Stimulated activated CD8-positive, alpha-beta memory T cell treated with anti-CD3 and anti-CD28 coated beads, Interleukin-4, amount 100 ng/mL, for 24 hours (primary cell): Measurements from ENCODE around the gene BMF.
"Not testable (repeated sequence)": the region's sequence is repeated elsewhere in the genome, so short reads cannot be mapped to it uniquely, and the experiment has no call there.

Experiments used
- DNase-seq: peaks from one replicate; pipeline ENCODE4 v3.0.0-alpha.2; 2020; ENCODE audit warnings: low read depth

Gene BMF

DNA sequence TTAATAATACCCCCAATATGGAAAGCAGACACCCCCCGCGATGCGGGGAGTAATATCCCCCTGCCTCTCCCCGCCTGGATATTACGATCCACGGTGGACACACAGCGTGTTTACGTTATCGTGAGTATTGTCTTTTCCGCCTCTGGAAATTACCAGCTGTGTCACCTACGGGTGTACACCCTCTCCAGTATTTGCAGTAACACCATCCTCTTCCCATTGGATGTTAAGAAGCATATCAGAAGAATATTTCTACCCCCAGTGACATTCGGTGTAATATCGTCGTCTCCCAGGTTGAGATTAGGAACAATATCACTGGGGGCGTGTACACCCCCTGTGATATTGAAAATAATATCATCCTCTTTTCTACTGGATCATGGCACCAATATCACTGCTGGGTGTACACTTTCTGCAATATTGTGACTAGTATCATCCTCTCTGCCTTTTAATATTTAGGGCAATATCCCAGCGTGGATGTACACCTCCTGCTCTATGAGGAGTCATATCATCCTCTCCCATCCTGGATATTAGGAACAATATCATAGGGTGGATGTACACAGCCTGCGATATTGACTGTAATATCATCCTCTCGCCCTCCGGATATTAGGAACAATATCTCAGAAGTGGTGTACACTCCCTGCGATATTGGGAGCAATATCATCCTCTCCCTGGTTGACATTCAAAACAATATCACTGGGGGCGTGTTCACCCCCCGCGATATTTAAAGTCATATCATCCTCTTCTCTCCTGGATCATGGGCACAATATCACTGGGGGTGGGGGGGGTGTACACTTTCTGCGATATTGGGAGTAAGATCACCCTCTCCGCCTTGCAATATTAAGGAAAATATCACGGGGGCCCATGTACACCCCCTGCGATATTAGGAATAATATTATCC is 20.3 kb upstream of the BMF start:
- DNase-seq = no peak

DNA sequence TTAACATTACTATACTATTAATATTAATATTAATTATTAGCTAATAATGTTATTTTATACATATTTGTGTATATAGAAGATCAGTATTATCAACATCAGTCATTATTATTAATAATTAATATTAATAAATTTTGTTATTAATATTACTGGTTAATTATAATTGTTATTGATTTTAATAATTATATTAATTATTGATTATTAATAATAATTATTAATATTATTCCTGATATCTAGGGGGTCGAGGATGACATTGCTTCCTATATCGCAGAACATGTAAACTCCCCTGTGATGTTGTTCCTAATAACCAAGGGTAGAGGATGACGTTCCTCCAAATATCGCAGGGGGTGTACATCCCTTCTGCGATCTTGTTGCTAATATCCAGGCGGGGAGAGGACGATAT is 17.3 kb upstream of the BMF start:
- no peak for DNase-seq

DNA sequence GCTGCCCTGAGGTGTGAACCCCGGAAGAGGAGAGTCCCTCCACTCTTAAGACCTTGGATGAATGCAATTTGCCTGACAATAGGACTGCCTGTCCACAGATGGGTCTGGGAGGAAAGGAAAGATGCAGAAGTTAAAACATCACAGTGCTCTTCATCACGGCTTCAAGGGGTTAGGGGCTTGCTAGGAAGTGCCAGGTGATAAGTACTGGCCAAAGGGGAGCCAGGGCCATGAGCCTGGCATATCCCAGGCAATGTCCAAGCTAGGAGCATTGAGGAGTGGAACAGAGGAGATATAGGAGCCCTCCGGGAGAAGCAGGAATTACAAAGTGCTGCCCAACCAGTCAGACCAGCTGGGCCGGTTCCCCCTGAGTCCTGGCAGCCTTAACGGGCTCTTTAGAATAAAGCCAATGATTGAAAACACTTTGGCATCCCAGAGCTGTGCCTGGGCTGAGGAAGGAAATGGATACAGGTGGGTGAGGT is 16.2 kb upstream of the BMF start:
- not testable (repeated sequence) for DNase-seq

DNA sequence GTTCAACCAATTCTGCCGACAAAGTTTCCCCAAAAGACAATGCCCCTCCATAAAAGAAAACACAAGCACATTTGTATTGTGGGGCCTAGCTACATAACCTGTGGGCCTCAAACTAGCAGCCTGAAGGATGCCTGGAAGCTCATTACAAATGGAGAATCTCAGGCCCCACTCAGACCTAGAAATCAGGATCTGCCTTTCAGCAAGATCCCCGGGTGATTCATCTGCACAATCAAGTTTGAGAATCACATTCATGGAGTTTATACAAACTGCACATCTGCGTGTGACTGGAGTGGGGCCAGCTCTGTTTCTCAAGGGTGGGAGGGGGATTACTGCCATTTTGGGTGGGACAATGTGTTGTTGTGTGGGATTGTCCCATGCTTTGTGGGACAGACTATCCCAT is 15.7 kb upstream of the BMF start:
- not testable (repeated sequence) for DNase-seq

DNA sequence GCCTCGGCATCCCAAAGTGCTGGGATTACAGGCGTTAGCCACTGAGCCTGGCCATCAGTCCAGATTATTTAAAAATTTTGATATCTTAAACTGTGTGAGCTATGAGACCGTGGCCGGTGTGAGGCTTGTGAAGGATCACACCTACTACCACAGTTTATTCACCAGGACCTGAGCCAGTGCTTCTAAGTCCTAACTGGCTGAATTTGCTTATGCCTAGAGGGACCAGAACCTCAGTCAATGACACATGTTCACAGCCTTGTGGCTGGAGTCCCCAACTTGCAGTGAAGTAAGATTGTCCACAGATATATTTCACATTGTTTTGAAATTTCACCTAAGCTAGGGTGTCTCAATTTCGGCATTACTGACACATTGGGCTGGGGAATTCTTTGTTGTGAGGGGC is 15.2 kb upstream of the BMF start:
- DNase-seq = not testable (repeated sequence)

DNA sequence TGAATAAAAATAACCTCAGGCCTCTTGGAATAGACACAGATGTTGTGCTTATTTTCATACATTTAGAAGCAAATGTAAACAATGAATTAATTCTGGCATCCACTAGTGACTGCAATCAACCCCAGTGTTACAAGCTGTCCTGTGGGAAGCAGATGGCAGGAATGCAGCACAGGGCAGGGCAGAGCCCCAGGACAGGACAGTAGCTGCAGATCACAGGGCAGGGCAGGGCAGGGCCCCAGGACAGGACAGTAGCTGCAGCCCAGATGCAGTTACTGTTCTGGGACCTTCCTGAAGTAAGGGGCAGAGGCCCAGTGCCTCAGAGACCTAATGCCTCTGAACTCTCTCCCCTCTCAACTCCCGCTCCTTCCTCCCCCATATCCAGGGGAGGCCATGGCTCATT is 14.3 kb upstream of the BMF start:
- DNase-seq = not testable (repeated sequence)

DNA sequence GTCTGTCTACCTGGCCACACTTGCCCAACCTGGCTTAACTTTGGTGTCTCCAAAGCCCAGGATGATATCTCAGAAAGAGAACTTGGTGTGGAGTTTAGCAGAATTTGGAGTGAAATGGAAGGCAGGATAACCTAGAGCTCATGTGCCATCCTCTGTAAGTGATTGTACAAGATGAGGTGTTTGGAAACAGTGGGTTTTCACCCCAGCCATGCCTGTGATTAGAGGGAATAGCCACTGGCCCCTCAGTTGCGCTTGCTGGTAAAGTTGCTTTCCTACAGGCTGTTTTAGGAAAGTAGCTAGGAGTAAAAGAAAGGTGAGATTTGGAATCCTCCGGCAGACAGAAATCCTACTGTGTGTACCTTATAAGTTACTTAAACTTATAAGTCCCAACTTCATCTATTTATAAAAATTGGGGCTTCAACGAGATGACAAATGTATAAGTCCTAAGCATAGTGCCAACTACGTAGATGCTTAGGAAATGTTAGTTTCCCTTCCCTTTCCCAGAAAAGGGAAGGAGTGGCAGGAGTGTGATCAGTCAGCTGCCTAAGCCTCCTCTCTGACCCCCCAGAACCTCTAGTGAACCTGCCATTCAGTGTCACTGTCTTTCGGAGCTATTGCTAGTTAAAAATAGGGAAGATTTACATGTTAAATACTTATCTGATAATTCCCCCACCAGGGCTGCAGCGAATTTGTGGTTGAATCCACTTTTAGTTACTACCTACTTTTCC is 13.4 kb upstream of the BMF start:
- DNase-seq = no peak

DNA sequence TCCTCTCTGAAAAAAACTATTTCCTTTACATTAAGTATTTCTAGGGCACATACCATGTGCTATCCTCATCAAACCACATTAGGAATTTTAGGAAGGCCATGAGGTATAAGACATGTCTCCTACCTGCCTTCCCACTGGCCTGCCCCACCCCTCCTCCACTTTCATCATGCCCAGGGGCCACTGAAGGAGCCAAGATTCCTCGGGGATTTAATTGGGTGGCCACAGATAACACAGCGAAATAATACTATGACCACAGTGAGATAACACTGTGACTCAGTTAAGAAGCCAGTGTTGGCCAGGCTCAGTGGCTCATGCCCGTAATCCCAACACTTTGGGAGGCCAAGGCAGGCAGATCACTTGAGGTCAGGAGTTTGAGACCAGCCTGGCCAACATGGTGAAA is 9.8 kb upstream of the BMF start:
- DNase-seq = no peak

DNA sequence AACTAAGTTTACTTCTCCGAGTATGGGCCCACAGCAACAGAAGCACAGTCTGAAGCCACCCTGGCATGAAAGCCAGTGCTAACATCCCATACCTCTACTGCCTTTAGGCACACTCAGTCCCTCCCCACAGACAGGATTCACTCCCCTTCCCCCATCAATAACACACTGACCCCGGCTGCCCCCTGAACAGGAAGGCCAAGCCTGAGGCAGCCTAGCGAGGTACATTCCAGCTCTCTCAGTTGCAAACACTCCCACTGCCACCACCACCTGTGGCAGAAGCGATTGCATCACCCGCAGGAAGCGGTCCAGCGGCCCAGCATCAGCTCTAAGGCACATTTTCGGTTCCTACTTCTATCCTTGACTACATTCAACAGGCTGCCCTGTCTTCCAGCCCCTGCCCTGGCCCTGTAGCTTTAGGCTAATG is 7.0 kb upstream of the BMF start:
- DNase-seq = no peak

DNA sequence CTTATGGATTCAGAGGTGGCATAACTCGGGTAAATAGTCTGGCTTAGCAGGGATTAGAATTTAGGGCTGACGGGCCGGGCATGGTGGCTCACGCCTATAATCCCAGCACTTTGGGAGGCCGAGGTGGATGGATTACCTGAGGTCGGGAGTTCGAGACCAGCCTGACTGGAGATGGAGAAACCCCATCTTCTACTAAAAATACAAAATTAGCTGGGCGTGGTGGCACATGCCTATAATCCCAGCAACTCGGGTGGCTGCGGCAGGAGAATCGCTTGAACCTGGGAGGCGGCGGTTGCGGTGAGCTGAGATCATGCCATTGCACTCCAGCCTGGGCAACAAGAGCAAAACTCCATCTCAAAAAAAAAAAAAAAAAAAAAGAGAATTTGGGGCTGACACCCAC is 6.4 kb upstream of the BMF start:
- DNase-seq = not testable (repeated sequence)

DNA sequence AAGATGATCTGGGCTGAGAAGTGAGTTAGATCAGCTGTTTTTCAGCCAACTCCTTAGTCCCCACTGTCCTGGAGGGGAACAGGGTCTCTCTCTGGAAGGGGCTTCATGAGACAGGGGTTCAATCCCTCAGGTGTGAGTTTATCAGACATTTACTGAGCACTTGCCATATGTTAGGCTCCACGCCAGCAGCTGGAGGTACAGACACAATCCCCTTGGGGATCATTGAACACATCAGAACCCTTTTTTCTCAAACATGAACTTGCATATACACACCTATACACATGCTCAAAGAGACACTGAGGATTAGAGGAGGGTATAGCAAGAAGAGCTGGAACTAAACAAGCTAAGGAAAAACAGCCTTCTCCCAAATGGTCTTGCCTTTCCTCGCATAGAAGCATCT is 5.5 kb upstream of the BMF start:
- no peak for DNase-seq

DNA sequence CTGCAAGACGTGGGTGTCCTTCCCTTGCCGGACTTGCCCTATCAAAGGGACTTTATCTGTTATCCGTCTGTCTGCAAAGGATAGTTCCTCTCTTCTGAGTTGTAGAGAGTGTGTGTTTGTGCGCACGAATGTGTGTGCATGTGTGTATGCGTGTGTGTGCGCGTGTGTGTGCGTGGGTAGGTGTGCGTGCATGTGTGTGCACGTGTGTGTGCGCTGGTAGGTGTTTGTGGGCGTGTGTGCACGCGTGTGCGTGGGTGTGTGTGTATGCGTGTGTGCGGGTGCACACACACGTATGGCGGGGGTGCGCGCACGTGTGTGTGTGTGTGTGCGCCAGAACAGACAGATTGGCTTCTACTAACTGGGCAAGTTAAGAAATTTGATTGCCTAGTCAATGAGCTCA is 4.1 kb upstream of the BMF start:
- no peak for DNase-seq

DNA sequence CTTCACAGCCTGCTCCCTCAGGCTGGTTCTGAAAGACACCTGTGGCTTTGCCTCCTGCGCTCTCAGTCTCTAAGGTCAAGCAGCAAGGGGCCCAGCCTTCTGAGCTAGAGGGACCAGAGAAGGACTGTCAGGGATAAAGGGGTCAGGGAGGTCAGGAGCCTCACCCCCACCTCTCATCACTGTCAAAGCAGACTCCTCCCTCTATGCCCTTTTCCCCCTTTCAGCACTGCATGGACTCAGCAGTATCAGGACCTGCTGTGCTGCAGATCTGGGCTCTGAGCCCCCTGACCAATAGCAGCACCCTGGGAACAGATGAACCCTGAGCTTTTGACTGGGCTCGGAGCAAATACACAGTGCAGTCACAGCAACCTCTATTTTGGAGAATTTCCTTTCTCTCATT is 3.2 kb upstream of the BMF start:
- no peak for DNase-seq

DNA sequence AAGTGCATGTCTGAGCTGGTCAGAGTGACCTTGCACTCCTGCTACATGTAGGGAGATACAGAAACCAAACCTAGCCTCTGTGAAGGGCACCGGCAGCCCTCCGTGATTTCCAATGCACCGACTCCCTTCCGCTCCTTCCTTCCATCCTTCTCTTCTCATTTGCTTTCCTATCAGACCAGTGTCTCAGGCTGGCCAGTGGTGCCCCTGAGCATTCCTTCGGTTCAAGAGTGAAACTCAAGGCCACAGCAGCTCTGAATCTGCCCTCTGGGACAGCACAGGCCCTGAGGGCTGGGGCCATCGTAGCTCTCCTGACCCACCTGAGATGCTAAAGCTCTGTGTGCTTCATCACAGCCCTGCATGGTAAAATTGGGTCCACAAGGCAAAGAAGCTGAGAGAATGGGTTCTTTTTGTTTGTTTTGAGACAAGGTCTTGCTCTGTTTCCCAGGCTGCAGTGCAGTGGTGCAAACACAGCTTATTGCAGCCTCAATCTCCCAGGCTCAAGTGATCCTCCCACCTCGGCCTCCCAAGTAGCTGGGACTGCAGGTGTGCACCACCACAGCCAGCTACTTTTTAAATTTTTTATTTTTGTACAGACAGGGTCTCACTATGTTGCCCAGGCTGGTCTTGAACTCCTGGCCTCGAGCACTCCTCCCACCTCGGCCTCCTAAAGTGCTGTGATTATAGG is 2.3 kb upstream of the BMF start:
- DNase-seq = no peak

DNA sequence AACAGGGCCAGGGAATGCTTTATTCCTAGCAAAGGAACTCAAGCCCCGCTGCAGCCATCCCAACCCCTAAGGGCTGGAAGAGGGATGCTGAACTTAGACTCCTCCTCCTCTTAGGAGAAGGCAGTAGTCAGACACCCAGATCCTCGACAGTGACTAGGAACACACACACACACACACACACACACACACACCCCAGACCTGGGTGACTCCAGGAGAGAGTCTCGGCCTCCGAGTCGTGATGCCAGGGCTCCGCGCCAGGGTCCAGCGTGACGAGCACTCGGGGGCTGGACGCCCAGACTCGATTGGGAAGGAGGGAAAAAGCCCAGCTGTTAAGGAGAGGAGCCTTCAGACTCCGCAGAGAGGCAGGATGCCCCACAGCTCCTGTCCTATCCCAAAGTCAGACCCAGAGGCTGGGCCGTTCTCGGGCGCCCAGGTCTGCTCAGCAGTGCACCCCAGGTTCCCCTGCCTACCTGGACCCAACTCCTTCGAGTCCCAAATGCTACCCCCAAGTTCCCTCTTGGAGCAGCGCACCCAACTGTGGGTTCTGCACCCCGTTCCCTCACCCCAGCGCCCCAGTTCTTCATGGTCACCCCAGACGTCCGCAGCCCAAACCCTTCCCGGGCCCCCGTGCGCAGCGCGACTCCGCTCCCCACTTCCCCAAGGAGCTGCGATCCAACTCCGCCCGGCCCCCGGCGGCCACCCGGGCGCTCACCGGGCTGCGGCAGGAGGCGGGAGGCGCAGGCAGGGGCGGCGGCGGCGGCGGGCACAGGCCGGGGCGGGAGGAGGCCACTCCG is 421 bp downstream of the BMF start:
- DNase-seq = no peak

DNA sequence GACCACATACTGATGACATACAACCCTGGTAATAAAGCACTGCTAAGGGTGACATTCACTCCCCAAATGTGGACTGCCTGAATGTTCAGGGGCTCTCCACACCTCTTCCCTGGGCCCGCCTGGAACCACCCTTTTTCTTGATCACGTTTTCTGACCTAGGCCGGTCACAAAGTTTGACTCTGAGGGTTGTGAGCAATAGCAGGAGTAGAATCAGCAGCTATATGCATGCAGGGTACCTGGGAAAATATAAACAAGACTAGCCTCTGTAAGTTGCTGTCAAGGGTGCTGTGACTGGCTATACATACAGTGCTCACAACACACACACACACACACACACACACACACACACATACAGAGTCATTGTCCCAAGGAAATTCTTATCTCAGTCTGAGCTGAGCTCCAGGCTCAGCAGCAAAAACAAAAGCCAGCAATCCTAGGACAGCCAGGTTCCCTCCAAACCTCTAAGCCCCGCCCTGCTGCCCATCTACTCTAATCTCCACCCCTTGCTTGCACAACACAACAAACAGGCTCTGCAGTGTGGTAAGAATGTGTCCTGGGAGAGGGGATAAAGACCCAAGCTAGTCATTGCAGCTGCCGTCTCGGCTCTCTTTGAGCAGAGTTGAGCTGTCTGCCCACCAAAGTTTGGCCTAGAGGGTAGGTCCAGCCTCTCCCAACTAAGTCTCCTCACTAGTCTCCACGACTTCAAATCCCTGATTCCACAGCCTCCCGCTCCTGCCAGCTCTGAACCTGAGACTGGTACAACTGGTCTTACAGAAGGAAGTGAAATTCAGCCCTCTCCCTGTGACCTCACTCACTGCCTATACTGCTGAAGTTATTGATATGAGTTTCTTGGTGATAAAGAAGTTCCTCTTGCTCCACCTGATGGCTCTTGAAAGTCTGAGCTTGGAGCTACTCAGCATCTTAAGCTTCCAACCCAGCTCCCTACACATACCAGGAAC is 2.2 kb downstream of the BMF start:
- no peak for DNase-seq

DNA sequence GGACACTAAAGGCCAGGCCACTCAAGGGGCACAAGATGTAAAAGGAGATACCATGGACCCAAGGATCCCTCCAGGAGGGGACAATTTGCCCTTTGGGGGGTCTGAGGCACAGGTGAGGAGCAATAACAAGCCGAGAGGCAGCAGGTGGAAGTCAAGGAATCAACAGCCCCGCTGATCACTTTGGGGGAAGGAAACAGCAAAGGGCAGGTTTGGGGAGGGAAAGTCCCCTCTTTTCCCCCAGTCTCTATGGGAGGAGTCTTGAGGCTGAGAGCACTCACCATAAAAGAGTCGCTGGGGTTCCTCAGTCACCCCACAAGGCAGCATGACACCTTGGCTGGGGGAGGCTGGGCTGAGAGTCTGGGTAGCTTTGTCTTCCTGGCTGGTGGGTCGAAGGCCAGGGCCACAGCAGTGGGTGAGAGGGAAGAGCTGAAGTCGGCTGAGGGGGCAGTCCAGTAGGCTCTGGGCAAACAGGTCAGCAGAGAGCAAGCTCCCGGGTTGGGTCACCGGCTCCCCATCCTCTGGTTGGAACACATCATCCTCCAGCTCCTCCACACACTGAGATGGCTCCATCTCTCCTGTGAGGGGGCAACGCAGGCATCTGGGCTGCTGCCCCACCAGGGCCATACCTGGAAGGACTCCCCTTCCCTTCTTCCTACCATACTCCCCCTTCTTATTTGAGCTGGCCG is 3.0 kb downstream of the BMF start:
- no peak for DNase-seq

DNA sequence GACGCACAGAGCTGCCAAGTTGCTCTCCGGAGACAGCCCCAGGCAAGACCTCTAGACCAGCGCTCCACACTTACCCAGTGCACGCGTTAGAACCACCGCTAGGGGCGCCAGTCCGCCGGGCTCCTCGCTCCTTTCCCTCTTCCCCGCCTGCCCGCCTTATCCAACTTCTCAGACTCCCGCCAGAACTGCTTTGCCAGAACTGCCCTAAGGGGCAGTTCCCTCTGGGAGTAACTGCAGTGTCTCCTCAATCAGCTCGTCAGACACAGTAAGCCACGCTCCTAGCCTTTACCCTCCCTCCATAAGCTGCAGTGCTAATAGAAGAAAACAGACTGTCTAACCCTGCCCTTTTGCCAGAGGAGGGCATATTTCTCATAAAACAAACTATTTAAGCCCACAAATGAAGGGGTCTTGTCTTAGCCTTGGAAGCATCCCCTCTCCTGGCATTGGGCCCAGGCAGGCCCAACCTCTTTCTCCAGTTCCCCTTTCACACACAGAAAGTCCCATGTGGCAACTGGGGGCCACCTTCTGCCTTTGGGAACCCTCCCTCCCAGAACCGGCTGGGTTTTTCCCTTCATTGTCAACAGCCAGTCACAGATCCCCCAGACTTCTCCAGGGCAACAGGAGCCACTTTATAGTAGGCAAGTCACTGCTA is 3.7 kb downstream of the BMF start:
- peak; percentile 70 for DNase-seq

DNA sequence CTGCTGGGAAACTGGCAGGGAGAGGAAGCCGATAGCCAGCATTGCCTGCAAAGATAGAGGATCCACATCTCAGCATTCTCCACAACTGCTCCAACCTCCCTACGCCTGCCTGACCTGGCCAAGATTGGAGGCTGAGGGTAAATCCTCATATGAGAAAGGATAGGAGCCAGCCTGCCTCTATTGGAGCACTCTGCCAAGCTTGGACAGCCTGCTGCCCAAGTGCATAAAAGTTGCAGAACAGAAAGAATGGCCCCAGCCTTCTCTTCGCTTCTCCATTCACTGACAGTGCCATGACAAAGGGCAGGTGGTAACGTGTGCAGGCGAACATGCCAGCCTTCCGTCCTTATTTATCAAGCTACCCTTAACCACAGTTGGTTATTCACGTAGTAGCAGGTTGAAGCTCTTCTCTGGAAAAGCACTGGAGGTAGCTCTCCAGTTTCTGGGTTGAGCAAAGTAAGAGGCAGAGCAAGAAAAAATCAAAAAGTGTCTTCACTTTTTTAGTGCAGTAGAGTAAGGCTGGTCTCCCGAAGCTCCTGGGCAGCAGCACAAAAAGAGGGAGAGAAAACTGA is 4.3 kb downstream of the BMF start:
- no peak for DNase-seq
